B cell (primary cell): ENCODE results near the gene RPL7A. TPM values are rescaled to one million over a fixed set of nuclear protein-coding genes. Genes with fewer than 3 reads are reported as not detected.

Source experiments
- ATAC-seq: fragments of 200-7000 bp; cut with Tn5 transposase; one replicate; pipeline ENCODE4 v1.10.0; 2021; ENCODE audit warnings: low read depth, mild to moderate bottlenecking, moderate number of reproducible peaks, moderate library complexity
- CTCF ChIA-PET: fragments of 350-600 bp; sonication (Branson Sonifier 250); formaldehyde crosslinking; loops from one replicate; lab custom pipeline; 2021; ENCODE audit warnings: antibody characterized with exemption, inconsistent platforms; lab: Charles Lee
- POLR2A ChIA-PET: fragments of 350-600 bp; sonication (Branson Sonifier 250); formaldehyde crosslinking; loops from one replicate; lab custom pipeline; 2021; ENCODE audit warnings: antibody characterized with exemption; lab: Charles Lee
- DNase-seq: peaks from one replicate; pipeline ENCODE4 v3.0.0; 2013
- H2AFZ ChIP-seq: 2 replicates; pipeline ENCODE4 v1.6.1; 2012; ENCODE audit warnings: mild to moderate bottlenecking, low read depth, low read length; ENCODE audit not compliant: insufficient read depth, poor library complexity, severe bottlenecking
- H3K27ac ChIP-seq, 2 donors: 1 replicate in 1 of 2; 2 replicates in 1 of 2; pipeline ENCODE4 v1.5.1; 2012 to 2013; ENCODE audit warnings: low read length in 2 of 2, mild to moderate bottlenecking in 2 of 2, moderate library complexity in 1 of 2
- H3K27me3 ChIP-seq, 4 experiments: fragments of 200-600 bp in 1 of 4; sonication (generic) in 1 of 4; replicated peaks in 1 of 4; 1 replicate in 2 of 4; 2 replicates in 2 of 4; pipeline versions ENCODE4 v1.6.1 to v1.7.0; 2013 to 2016; ENCODE audit warnings: low read length in 3 of 4, mild to moderate bottlenecking in 2 of 4, mixed read lengths in 1 of 4, moderate library complexity in 1 of 4; ENCODE audit not compliant: insufficient read depth in 4 of 4, control insufficient read depth in 3 of 4; ENCODE audit errors: control extremely low read depth in 1 of 4
- H3K36me3 ChIP-seq, 2 experiments: replicated peaks in 1 of 2; 1 replicate in 1 of 2; 2 replicates in 1 of 2; pipeline versions ENCODE4 v1.6.1 to v1.7.1; 2013; ENCODE audit warnings: low read length in 1 of 2; ENCODE audit not compliant: insufficient read depth in 2 of 2, control insufficient read depth in 1 of 2; ENCODE audit errors: control extremely low read depth in 1 of 2, extremely low read depth in 1 of 2
- H3K4me1 ChIP-seq, 2 donors: fragments of 200-600 bp in 1 of 2; sonication (generic) in 1 of 2; 1 replicate in 1 of 2; 2 replicates in 1 of 2; pipeline versions ENCODE4 v1.5.1 to v1.6.1; 2013 to 2017; ENCODE audit warnings: low read length in 2 of 2; ENCODE audit not compliant: control insufficient read depth in 2 of 2, insufficient read depth in 2 of 2
- H3K4me2 ChIP-seq: replicated peaks from 2 replicates; pipeline ENCODE3; 2012; ENCODE audit warnings: mild to moderate bottlenecking, low read depth, low read length; ENCODE audit not compliant: poor library complexity, severe bottlenecking
- H3K4me3 ChIP-seq, 5 experiments: fragments of 200-600 bp in 1 of 5; sonication (generic) in 1 of 5; 1 replicate in 3 of 5; 2 replicates in 2 of 5; pipeline versions ENCODE4 v1.5.1 to v1.7.0; 2011 to 2016; ENCODE audit warnings: low read length in 4 of 5, mild to moderate bottlenecking in 4 of 5, low read depth in 2 of 5, control low read depth in 1 of 5, moderate library complexity in 1 of 5; ENCODE audit not compliant: insufficient read depth in 1 of 5; ENCODE audit errors: control extremely low read depth in 1 of 5, extremely low read depth in 1 of 5
- H3K79me2 ChIP-seq: fragments of 200-600 bp; sonication (generic); one replicate; pipeline ENCODE4 v1.6.0; 2016; ENCODE audit warnings: low read length; ENCODE audit not compliant: control insufficient read depth, insufficient read depth
- H3K9ac ChIP-seq: fragments of 200-600 bp; sonication (generic); 2 replicates; pipeline ENCODE4 v1.6.1; 2017; ENCODE audit warnings: mild to moderate bottlenecking, low read length, moderate library complexity
- H3K9me3 ChIP-seq, 3 donors: one replicate each; pipeline versions ENCODE4 v1.6.1 to v1.7.1; 2013; ENCODE audit warnings: low read length in 2 of 3; ENCODE audit not compliant: control insufficient read depth in 2 of 3, insufficient read depth in 1 of 3; ENCODE audit errors: control extremely low read depth in 1 of 3
- H4K20me1 ChIP-seq: 2 replicates; pipeline ENCODE4 v1.6.0; 2012; ENCODE audit warnings: mild to moderate bottlenecking, low read length; ENCODE audit not compliant: insufficient read depth, control insufficient read depth, poor library complexity, severe bottlenecking
- H3K27ac Mint-ChIP-seq: one replicate; pipeline ENCODE4 v1.8.0; 2021; ENCODE audit warnings: mixed read lengths
- H3K27me3 Mint-ChIP-seq: one replicate; pipeline ENCODE4 v1.8.0; 2021; ENCODE audit warnings: mixed read lengths
- H3K4me1 Mint-ChIP-seq: one replicate; pipeline ENCODE4 v1.8.0; 2021; ENCODE audit warnings: mixed read lengths
- H3K4me3 Mint-ChIP-seq: one replicate; pipeline ENCODE4 v1.8.0; 2021; ENCODE audit warnings: mixed read lengths
- H3K9me3 Mint-ChIP-seq: one replicate; pipeline ENCODE4 v1.8.0; 2022; ENCODE audit warnings: mixed read lengths; ENCODE audit not compliant: insufficient read depth
- EZH2 ChIP-seq: IDR thresholded peaks from 2 replicates; pipeline ENCODE4 v1.6.1; 2012; ENCODE audit warnings: borderline replicate concordance, low read depth, mild to moderate bottlenecking, moderate library complexity, low read length; ENCODE audit not compliant: insufficient read depth, poor library complexity, severe bottlenecking
- WGBS: methylation state at CpG from one replicate; pipeline ENCODE4 v1.1.5; 2013; ENCODE audit warnings: missing lambda C conversion rate; ENCODE audit not compliant: insufficient coverage; 5-methylcytosine and 5-hydroxymethylcytosine counted together
- intact Hi-C: fragments of 100-400 bp; cut with micrococcal nuclease; formaldehyde crosslinking; loops from one replicate; pipeline ENCODE4 v1.10.0; 2022
- polyA plus RNA-seq: library from polyadenylated mRNA; depleted of rRNA; stranded (reverse); fragments of >200 nt; gene quantifications from 2 replicates; pipeline ENCODE4 v1.2.3, GENCODE V29; 2012
- total RNA-seq, 2 donors: library from RNA; stranded (reverse); fragments of 120-200 nt in 1 of 2; gene quantifications; 1 replicate in 1 of 2; 2 replicates in 1 of 2; pipeline versions ENCODE4 v1.2.3 to v1.2.4, GENCODE V29; 2013 to 2022
- TF ChIP-seq, protein P1 (sequence below): fragments of 200-600 bp; IDR thresholded peaks from one replicate; pipeline ENCODE4 v1.8.0; 2022; ENCODE audit warnings: antibody characterized with exemption, mild to moderate bottlenecking

Gene RPL7A
- total and polyA plus RNA-seq, 2 donors (not counting 1 experiment from before 2014, with no cell fraction given), result 2,407 to 3,937 TPM

DNA sequence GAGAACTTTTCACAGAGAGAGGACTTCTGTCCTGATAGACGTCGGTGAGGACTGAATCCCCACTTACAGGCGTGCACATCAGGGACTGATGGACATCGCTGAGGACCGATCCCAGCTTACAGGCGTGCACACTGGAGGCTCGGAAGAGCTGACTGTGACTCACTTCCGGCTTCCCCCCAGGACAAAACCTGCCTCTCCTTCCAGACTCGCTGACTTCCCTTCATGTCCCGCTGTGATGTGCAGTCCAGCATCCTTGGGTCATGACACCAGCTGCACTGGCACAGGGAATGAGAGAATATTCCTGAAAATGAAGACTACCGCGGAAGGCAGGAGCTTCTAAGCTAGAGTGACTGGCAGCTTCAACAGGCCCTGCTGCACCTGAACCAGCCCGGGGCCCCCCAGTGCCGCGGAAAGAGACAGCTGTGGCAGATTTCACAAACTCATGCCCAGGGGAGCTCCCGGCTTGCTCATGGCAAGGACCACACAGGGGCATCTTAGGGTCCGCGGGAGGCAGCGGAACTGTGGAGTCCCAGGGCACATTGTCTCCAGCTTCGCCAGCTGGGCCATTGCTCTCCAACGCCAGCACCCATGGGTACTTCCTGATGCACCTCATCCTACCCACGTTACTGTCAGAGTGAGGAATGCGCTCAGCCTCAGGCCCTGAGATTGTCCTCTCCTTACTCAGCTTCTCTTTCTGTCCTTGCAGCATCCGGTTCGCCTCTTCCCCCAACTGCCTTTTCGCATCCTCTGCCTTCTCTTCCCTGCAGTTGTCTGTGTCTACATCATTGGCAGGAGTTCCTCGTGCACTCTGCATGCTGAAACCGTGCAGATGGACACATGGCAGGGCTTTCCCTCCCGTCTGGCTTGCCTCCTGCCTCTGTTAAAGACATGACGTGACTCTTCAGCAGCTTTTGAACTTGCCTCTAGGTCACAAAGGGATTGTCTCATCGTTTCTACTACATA lies 41.5 kb upstream of the RPL7A start:
- ATAC-seq, result no peak
- POLR2A ChIA-PET, result no interaction called here

More for the DNA sequence above, 41.5 kb upstream of the RPL7A start:
- WGBS, result 83% methylated on average over 30 of the region's 31 CpGs
- no peak overlapping the region for H3K4me3 Mint-ChIP-seq
- no peaks in the 10 kb centered on the region for H3K9me3 Mint-ChIP-seq
- H3K4me1 ChIP-seq, result no peaks in the 10 kb centered on the region
- H3K27me3 ChIP-seq, result no peaks in the 10 kb centered on the region
- CTCF ChIA-PET, result interaction anchor here (0.8 kb wide), 1 partner anchor 19 kb away, joined by 3 read pairs; no protein-coding TSS in a partner anchor
- no peak overlapping the region for H3K27ac ChIP-seq
- H4K20me1 ChIP-seq, result no peaks in the 10 kb centered on the region
- DNase-seq, result no peak
- TF ChIP-seq, protein P1, sequence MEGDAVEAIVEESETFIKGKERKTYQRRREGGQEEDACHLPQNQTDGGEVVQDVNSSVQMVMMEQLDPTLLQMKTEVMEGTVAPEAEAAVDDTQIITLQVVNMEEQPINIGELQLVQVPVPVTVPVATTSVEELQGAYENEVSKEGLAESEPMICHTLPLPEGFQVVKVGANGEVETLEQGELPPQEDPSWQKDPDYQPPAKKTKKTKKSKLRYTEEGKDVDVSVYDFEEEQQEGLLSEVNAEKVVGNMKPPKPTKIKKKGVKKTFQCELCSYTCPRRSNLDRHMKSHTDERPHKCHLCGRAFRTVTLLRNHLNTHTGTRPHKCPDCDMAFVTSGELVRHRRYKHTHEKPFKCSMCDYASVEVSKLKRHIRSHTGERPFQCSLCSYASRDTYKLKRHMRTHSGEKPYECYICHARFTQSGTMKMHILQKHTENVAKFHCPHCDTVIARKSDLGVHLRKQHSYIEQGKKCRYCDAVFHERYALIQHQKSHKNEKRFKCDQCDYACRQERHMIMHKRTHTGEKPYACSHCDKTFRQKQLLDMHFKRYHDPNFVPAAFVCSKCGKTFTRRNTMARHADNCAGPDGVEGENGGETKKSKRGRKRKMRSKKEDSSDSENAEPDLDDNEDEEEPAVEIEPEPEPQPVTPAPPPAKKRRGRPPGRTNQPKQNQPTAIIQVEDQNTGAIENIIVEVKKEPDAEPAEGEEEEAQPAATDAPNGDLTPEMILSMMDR, result no peak
- TF ChIP-seq EZH2, result no peak
- intact Hi-C loops, result no loop called here
- no peak overlapping the region for H3K4me3 ChIP-seq
- peaks cover 22% of the 10 kb centered on the region for H3K27me3 Mint-ChIP-seq
- H3K4me2 ChIP-seq, result no peak overlapping the region
- no peak overlapping the region for H2AFZ ChIP-seq
- no peaks in the 10 kb centered on the region for H3K36me3 ChIP-seq
- no peaks in the 10 kb centered on the region for H3K9me3 ChIP-seq
- H3K27ac Mint-ChIP-seq, result no peak overlapping the region
- no peaks in the 10 kb centered on the region for H3K4me1 Mint-ChIP-seq
- H3K79me2 ChIP-seq, result no peaks in the 10 kb centered on the region
- H3K9ac ChIP-seq, result no peak overlapping the region
